Pulmonary artery endothelial cell (primary cell): ENCODE measurements around the gene DAPL1. TPM values are rescaled to one million over a fixed set of nuclear protein-coding genes. Genes with fewer than 3 reads are reported as not detected.

Experiments used
- DNase-seq: peaks from one replicate; pipeline ENCODE4 v3.0.0-alpha.2; 2011; ENCODE audit warnings: low read depth, low spot score
- total RNA-seq: library from RNA; depleted of rRNA; stranded (reverse); fragments of >200 nt; gene quantifications from 2 replicates; pipeline ENCODE4 v1.2.3, GENCODE V29; 2014

Gene DAPL1
- total RNA-seq, 1 donor from 2014 or later, result not detected

- no peak for DNase-seq
Measured at GRCh38 chr2:158777077-158777476, 18.0 kb upstream of the DAPL1 start.

- DNase-seq, result no peak
Measured at GRCh38 chr2:158778243-158778642, 16.9 kb upstream of the DAPL1 start.

GRCh38 chr2:158779621-158780020 lies 15.5 kb upstream of the DAPL1 start:
- DNase-seq, result no peak

GRCh38 chr2:158781353-158781961 lies 13.7 kb upstream of the DAPL1 start:
- no peak for DNase-seq

- no peak for DNase-seq
Measured at GRCh38 chr2:158782136-158782535, 13.0 kb upstream of the DAPL1 start.

GRCh38 chr2:158782616-158783015 lies 12.5 kb upstream of the DAPL1 start:
- no peak for DNase-seq

- no peak for DNase-seq
Measured at GRCh38 chr2:158783923-158784322, 11.2 kb upstream of the DAPL1 start.

GRCh38 chr2:158786897-158787296 lies 8.2 kb upstream of the DAPL1 start:
- no peak for DNase-seq

- no peak for DNase-seq
Measured at GRCh38 chr2:158788951-158789350, 6.2 kb upstream of the DAPL1 start.

- no peak for DNase-seq
Measured at GRCh38 chr2:158796652-158797051, 1.5 kb downstream of the DAPL1 start.

GRCh38 chr2:158797963-158798700 lies 3.0 kb downstream of the DAPL1 start:
- DNase-seq, result no peak

GRCh38 chr2:158799181-158799580 lies 4.1 kb downstream of the DAPL1 start:
- DNase-seq, result no peak

GRCh38 chr2:158803506-158803905 lies 8.4 kb downstream of the DAPL1 start:
- DNase-seq, result no peak

- DNase-seq, result no peak
Measured at GRCh38 chr2:158805255-158805654, 10.1 kb downstream of the DAPL1 start.

- DNase-seq, result no peak
Measured at GRCh38 chr2:158805936-158806335, 10.8 kb downstream of the DAPL1 start.

GRCh38 chr2:158806941-158807340 lies 11.8 kb downstream of the DAPL1 start:
- no peak for DNase-seq

- DNase-seq, result no peak
Measured at GRCh38 chr2:158808426-158808825, 13.3 kb downstream of the DAPL1 start.

- no peak for DNase-seq
Measured at GRCh38 chr2:158809816-158810215, 14.7 kb downstream of the DAPL1 start.

- no peak for DNase-seq
Measured at GRCh38 chr2:158810731-158811460, 15.8 kb downstream of the DAPL1 start.

- no peak for DNase-seq
Measured at GRCh38 chr2:158815166-158815565, 20.0 kb downstream of the DAPL1 start.

- DNase-seq, result no peak
Measured at GRCh38 chr2:158815658-158816057, 20.5 kb downstream of the DAPL1 start.

- no peak for DNase-seq
Measured at GRCh38 chr2:158817588-158817987, 22.5 kb downstream of the DAPL1 start.

GRCh38 chr2:158818511-158818910 lies 23.4 kb downstream of the DAPL1 start:
- DNase-seq, result no peak
